Measurements from ENCODE around the gene KITLG. TPM values are rescaled to one million over a fixed set of nuclear protein-coding genes. Genes with fewer than 3 reads are reported as not detected.

The KITLG gene
- total RNA-seq, 1 experiment from 2014 or later, result 570 TPM

- no peaks in the 10 kb centered on the region for H3K9me3 ChIP-seq (ENCODE audit: control insufficient read depth in 1 of 2, insufficient read depth in 1 of 2, low read depth in 1 of 2, low read length in 2 of 2)
- H4K20me1 ChIP-seq (ENCODE audit: insufficient read depth), result peaks cover 88% of the 10 kb centered on the region
- H2AFZ ChIP-seq (ENCODE audit: low read depth, low read length, poor library complexity, severe bottlenecking), result no peak overlapping the region
- DNase-seq (ENCODE audit: low read depth, low spot score) (no peak), ATAC-seq (no peak)
- no peak overlapping the region for H3K4me2 ChIP-seq (ENCODE audit: low read length)
- H3K4me3 ChIP-seq (replicated peaks in 1 of 2; ENCODE audit: low read depth in 1 of 2, low read length in 2 of 2), result no peak overlapping the region
- intact Hi-C loops (cut with micrococcal nuclease), result no loop called here
- RAD21 ChIA-PET (ENCODE audit: low non-redundant PET in 1 of 2, low total read pairs in 2 of 2, uncharacterized antibody in 2 of 2, unreplicated experiment in 2 of 2), result no interaction called here
- TF ChIP-seq SP1 (IDR thresholded peaks at IDR 0.05; ENCODE audit: low read depth) (no peak), EZH2phosphoT487 (IDR thresholded peaks at IDR 0.05; ENCODE audit: borderline replicate concordance) (no peak), ZNF274 (IDR thresholded peaks at IDR 0.05; ENCODE audit: low read depth, low read length) (no peak), SIN3A (IDR thresholded peaks at IDR 0.05; ENCODE audit: low read depth) (no peak), REST (IDR thresholded peaks at IDR 0.05; ENCODE audit: low read depth) (no peak), POLR2AphosphoS5 (IDR thresholded peaks at IDR 0.05; ENCODE audit: low read depth, low read length) (no peak), YY1 (IDR thresholded peaks at IDR 0.05; ENCODE audit: extremely low read depth, insufficient replicate concordance, low read depth, low read length) (no peak), EZH2 (IDR thresholded peaks at IDR 0.05) (no peak), CTCF (IDR thresholded peaks at IDR 0.05 in 2 of 3, conservative IDR thresholded peaks at IDR 0.05 in 1 of 3; ENCODE audit: borderline replicate concordance in 1 of 3, insufficient read depth in 1 of 3, low read depth in 2 of 3, low read length in 2 of 3) (no peak), ATF3 (IDR thresholded peaks at IDR 0.05) (no peak), ZFX (IDR thresholded peaks at IDR 0.05) (no peak), FOSL1 (IDR thresholded peaks at IDR 0.05; ENCODE audit: low read depth) (no peak), CBX3 (IDR thresholded peaks at IDR 0.05; ENCODE audit: low read depth) (no peak), ZBTB33 (IDR thresholded peaks at IDR 0.05; ENCODE audit: extremely low read depth, insufficient replicate concordance, low read length) (no peak), MAX (IDR thresholded peaks at IDR 0.05) (no peak)
- peaks cover 100% of the 10 kb centered on the region for H3K79me2 ChIP-seq (ENCODE audit: insufficient read depth, low read length)
- no peaks in the 10 kb centered on the region for H3K27me3 ChIP-seq (ENCODE audit: insufficient read depth, low read length)
- POLR2A ChIA-PET, result no interaction called here
- no peak overlapping the region for H3K9ac ChIP-seq (ENCODE audit: low read length)
- CTCF ChIA-PET, result no interaction called here
- H3K36me3 ChIP-seq (ENCODE audit: control insufficient read depth in 1 of 2, insufficient read depth in 2 of 2, low read length in 2 of 2), result peaks cover 66 to 90% of the 10 kb centered on the region in 2 experiments
- H3K9me2 ChIP-seq (ENCODE audit: insufficient read depth), result no peaks in the 10 kb centered on the region
- peaks cover 21 to 29% of the 10 kb centered on the region in 2 experiments; a peak in 2 of 4 replicates for H3K4me1 ChIP-seq (ENCODE audit: control insufficient read depth in 1 of 2, insufficient read depth in 2 of 2, low read length in 2 of 2)
- no peak overlapping the region; the same call in 1 of the 2 replicates for H3K27ac ChIP-seq (ENCODE audit: low read depth, low read length)
- BruUV-seq (replicated peaks), result no TSS peak
Observed at GRCh38 chr12:88530868-88531267, 49.4 kb downstream of the KITLG start.

All from HCT116 (cell line).